HG03045 (cell line): ENCODE data around the gene CCDC3.

Source experiments
- ATAC-seq: cut with Tn5 transposase; IDR thresholded peaks from one replicate; pipeline ENCODE4 v1.9.1; 2021; ENCODE audit warnings: mild to moderate bottlenecking, moderate library complexity; ENCODE audit not compliant: unreplicated experiment

CCDC3 gene

GRCh38 chr10:12846718-12847117, 154.8 kb downstream of the CCDC3 start:
- ATAC-seq, result no peak
